Mammary epithelial cell (primary cell): ENCODE data around the gene LRP1.

Source experiments
- CTCF ChIP-seq, 2 donors: IDR thresholded peaks in 1 of 2; conservative IDR thresholded peaks in 1 of 2; 2 replicates each; pipeline ENCODE4 v1.5.1; 2011 to 2012; ENCODE audit warnings: inconsistent platforms in 2 of 2, low read length in 2 of 2, mild to moderate bottlenecking in 2 of 2, control low read depth in 1 of 2, low read depth in 1 of 2; ENCODE audit not compliant: insufficient read depth in 1 of 2; ENCODE audit errors: extremely low read depth in 1 of 2
- EZH2 ChIP-seq: IDR thresholded peaks from 2 replicates; pipeline ENCODE4 v1.6.1; 2012; ENCODE audit warnings: low read length, inconsistent platforms, borderline replicate concordance

DNA sequence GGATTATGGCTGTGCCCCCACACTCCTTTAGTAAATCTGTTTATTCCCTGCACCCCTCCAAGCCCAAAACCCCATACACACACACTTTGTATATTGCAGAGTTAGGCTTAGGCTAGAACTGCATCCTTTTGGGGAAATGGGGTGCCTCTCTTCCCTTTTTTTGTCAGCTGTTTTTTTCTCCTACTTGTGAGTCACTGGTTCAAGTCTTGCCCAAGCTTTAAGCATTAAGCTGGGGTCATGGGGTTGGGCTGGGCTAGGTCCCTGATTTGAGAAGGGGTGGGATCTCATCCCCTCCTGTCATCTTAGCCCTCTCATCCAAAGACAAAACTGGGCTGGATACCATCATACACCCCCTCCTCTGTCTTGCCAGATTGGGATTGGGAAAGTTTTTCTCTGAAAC, 1.6 kb downstream of the LRP1 start:
- no peak for TF ChIP-seq EZH2
- no peak for TF ChIP-seq CTCF (conservative IDR thresholded peaks at IDR 0.05 in 1 of 2, IDR thresholded peaks at IDR 0.05 in 1 of 2; ENCODE audit: extremely low read depth in 1 of 2, insufficient read depth in 1 of 2, low read depth in 1 of 2, low read length in 2 of 2)
